Measurements from ENCODE around the gene NFX1.

Gene NFX1

DNA sequence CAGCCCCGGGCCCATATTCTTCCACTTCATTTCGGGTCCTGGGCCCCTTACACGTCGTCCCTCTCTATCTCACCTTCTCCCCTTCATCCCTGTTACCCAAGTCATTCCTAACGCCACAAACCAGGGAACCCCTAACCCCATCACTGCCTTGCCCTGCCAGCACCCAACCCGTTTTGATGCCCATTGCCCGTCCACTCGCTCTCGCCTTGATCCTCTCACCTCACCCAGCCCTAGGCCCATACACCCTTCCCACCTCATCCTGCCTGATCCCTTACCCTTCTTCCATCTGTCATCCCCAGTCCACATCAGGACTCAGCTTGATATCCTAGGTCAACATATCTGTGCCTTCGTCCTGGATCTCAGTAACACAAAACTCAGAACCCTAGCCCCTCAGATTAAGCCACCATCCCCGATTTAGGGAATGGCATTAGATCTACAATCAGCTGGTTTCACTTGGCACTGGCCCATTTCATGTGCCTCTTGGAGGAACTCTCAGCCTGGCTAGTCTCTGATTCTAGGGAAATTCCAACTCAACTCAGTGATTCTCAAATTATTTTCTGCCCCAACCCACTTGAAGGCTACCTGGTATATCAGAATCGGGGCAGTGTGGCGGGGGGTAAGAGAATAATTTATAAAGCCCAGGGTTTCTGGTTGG lies 25.0 kb upstream of the NFX1 start:
- peak overlapping the region; percentile 98 for H3K4me3 ChIP-seq (ENCODE audit: low read length)
- no peak for DNase-seq (ENCODE audit: low read depth)
- TF ChIP-seq, protein P1, sequence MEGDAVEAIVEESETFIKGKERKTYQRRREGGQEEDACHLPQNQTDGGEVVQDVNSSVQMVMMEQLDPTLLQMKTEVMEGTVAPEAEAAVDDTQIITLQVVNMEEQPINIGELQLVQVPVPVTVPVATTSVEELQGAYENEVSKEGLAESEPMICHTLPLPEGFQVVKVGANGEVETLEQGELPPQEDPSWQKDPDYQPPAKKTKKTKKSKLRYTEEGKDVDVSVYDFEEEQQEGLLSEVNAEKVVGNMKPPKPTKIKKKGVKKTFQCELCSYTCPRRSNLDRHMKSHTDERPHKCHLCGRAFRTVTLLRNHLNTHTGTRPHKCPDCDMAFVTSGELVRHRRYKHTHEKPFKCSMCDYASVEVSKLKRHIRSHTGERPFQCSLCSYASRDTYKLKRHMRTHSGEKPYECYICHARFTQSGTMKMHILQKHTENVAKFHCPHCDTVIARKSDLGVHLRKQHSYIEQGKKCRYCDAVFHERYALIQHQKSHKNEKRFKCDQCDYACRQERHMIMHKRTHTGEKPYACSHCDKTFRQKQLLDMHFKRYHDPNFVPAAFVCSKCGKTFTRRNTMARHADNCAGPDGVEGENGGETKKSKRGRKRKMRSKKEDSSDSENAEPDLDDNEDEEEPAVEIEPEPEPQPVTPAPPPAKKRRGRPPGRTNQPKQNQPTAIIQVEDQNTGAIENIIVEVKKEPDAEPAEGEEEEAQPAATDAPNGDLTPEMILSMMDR (conservative IDR thresholded peaks at IDR 0.05; ENCODE audit: low read length), result no peak

GRCh38 chr9:33267151-33267767 lies 23.1 kb upstream of the NFX1 start:
- H3K4me3 ChIP-seq (ENCODE audit: low read length), result no peak overlapping the region
- no peak for DNase-seq (ENCODE audit: low read depth)
- TF ChIP-seq, protein P1 (conservative IDR thresholded peaks at IDR 0.05; ENCODE audit: low read length), result no peak

GRCh38 chr9:33270146-33270545 lies 20.2 kb upstream of the NFX1 start:
- TF ChIP-seq, protein P1 (conservative IDR thresholded peaks at IDR 0.05; ENCODE audit: low read length), result no peak

GRCh38 chr9:33272061-33272460 lies 18.3 kb upstream of the NFX1 start:
- no peak for DNase-seq (ENCODE audit: low read depth)
- TF ChIP-seq, protein P1 (conservative IDR thresholded peaks at IDR 0.05; ENCODE audit: low read length), result no peak

More at GRCh38 chr9:33270146-33270545, 20.2 kb upstream of the NFX1 start:
- no peak overlapping the region for H3K4me3 ChIP-seq (ENCODE audit: low read length)
- no peak for DNase-seq (ENCODE audit: low read depth)

GRCh38 chr9:33273266-33273971 lies 16.9 kb upstream of the NFX1 start:
- TF ChIP-seq, protein P1 (conservative IDR thresholded peaks at IDR 0.05; ENCODE audit: low read length), result no peak
- H3K4me3 ChIP-seq (ENCODE audit: low read length), result no peak overlapping the region
- no peak for DNase-seq (ENCODE audit: low read depth)

More at GRCh38 chr9:33272061-33272460, 18.3 kb upstream of the NFX1 start:
- H3K4me3 ChIP-seq (ENCODE audit: low read length), result no peak overlapping the region

GRCh38 chr9:33273972-33274328 lies 16.4 kb upstream of the NFX1 start:
- DNase-seq (ENCODE audit: low read depth), result no peak
- no peak overlapping the region for H3K4me3 ChIP-seq (ENCODE audit: low read length)
- TF ChIP-seq, protein P1 (conservative IDR thresholded peaks at IDR 0.05; ENCODE audit: low read length), result no peak

All from AG10803 (cell line).